ENCODE results near the gene PTPRN2. TPM values are rescaled to one million over a fixed set of nuclear protein-coding genes. Genes with fewer than 3 reads are reported as not detected.

The PTPRN2 gene
- total RNA-seq, 1 donor: 0.09 TPM

- no peak for TF ChIP-seq CTCF (IDR thresholded peaks at IDR 0.05; ENCODE audit: insufficient read depth, low read length)
- no peak overlapping the region for H3K4me3 ChIP-seq (ENCODE audit: low read depth, low read length)
- no peak for DNase-seq (ENCODE audit: low read depth)
Measured at GRCh38 chr7:158472596-158472995, 115.0 kb downstream of the PTPRN2 start.

DNA sequence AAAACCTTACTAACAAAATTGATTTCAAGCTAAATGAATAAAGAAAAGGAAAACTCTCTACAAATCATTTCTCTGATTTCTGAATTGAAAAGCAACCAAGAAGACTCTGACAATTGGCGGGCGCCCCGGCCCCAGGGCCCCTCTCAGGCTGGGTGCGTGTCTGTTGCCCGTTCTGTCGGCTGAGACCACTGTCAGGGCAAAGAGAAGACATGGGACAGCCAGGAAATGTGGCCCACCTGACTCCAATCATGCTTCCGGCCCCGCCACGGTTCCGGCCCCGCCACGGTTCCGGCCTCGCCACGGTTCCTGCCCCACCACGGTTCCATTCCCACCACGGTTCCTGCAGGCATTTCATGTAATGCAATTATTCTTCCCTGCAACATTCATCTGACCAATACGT is 115.9 kb downstream of the PTPRN2 start:
- TF ChIP-seq CTCF (IDR thresholded peaks at IDR 0.05; ENCODE audit: insufficient read depth, low read length): no peak
- no peak for DNase-seq (ENCODE audit: low read depth)

GRCh38 chr7:158470336-158470735 is 117.3 kb downstream of the PTPRN2 start:
- TF ChIP-seq CTCF (IDR thresholded peaks at IDR 0.05; ENCODE audit: insufficient read depth, low read length): no peak
- no peak overlapping the region for H3K4me3 ChIP-seq (ENCODE audit: low read depth, low read length)

More for the DNA sequence above, 115.9 kb downstream of the PTPRN2 start:
- no peak overlapping the region for H3K4me3 ChIP-seq (ENCODE audit: low read depth, low read length)

GRCh38 chr7:158469396-158470051 is 118.1 kb downstream of the PTPRN2 start:
- no peak overlapping the region for H3K4me3 ChIP-seq (ENCODE audit: low read depth, low read length)
- TF ChIP-seq CTCF (IDR thresholded peaks at IDR 0.05; ENCODE audit: insufficient read depth, low read length): no peak
- no peak for DNase-seq (ENCODE audit: low read depth)

More at GRCh38 chr7:158470336-158470735, 117.3 kb downstream of the PTPRN2 start:
- no peak for DNase-seq (ENCODE audit: low read depth)

- no peak for DNase-seq (ENCODE audit: low read depth)
- TF ChIP-seq CTCF (IDR thresholded peaks at IDR 0.05; ENCODE audit: insufficient read depth, low read length): no peak
Measured at GRCh38 chr7:158468700-158469296, 118.8 kb downstream of the PTPRN2 start.

DNA sequence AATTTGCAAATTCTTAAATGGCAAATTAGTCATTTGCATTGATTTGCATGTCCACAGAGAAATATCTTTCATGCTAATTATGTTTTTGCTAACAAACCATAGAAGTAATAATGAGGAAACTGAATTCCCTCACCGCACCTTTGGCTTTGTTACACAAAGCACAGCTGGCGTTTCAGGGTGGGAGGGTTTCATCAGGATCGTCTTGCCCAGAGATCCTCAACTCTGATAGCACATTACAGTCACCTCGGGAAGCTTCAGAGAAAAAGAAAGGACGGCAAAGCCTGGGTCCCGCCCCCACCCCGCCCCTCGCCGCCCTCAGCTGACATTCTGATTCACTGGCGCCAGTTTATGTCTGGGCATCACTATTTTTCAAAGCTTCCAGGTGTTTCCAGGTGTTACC is 119.4 kb downstream of the PTPRN2 start:
- H3K4me3 ChIP-seq (ENCODE audit: low read depth, low read length): no peak overlapping the region
- TF ChIP-seq CTCF (IDR thresholded peaks at IDR 0.05; ENCODE audit: insufficient read depth, low read length): no peak
- no peak for DNase-seq (ENCODE audit: low read depth)

More at GRCh38 chr7:158468700-158469296, 118.8 kb downstream of the PTPRN2 start:
- H3K4me3 ChIP-seq (ENCODE audit: low read depth, low read length): no peak overlapping the region

All from fibroblast of the aortic adventitia (primary cell).